GM18873 (cell line): ENCODE results near the gene NXN.
"Not testable (repeated sequence)": the region's sequence is repeated elsewhere in the genome, so short reads cannot be mapped to it uniquely, and the experiment has no call there.

Experiments used
- ATAC-seq: cut with Tn5 transposase; IDR thresholded peaks from one replicate; pipeline ENCODE4 v1.9.1; 2021; ENCODE audit warnings: mild to moderate bottlenecking, moderate library complexity, moderate number of reproducible peaks; ENCODE audit not compliant: unreplicated experiment, low FRiP score

The NXN gene

GRCh38 chr17:752002-752619 lies 227.5 kb downstream of the NXN start, which contains the start of gene GEMIN4:
Gene GEMIN4, minus strand, starts transcription at chr17:752264. Its CDS starts 122 bp downstream, at chr17:752142.
- peak; percentile 76 for ATAC-seq

- peak; percentile 21 for ATAC-seq
Observed at GRCh38 chr17:751269-752001, 228.1 kb downstream of the NXN start.

- no peak for ATAC-seq
Observed at GRCh38 chr17:750431-751037, 229.0 kb downstream of the NXN start.

DNA sequence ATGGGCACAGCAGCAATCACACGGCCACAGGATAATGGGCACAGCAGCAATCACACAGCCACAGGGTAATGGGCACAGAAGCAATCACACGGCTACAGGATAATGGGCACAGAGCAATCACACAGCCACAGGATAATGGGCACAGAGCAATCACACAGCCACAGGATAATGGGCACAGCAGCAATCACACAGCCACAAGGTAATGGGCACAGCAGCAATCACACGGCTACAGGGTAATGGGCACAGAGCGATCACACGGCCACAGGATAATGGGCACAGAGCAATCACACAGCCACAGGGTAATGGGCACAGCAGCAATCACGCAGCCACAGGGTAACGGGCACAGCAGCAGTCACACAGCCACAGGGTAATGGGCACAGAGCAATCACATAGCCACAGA lies 230.2 kb downstream of the NXN start:
- not testable (repeated sequence) for ATAC-seq
